Large intestine (tissue), 12 donors: Measurements from ENCODE around the gene ZNF728. TPM values are rescaled to one million over a fixed set of nuclear protein-coding genes. Genes with fewer than 3 reads are reported as not detected.
"Not testable (repeated sequence)": the region's sequence is repeated elsewhere in the genome, so short reads cannot be mapped to it uniquely, and the experiment has no call there.

ENCODE experiments used
- DNase-seq, 2 donors: peaks; one replicate each; pipeline versions ENCODE4 v3.0.0 to v3.0.0-alpha.2; 2013
- H3K27ac ChIP-seq: one replicate; pipeline ENCODE4 v1.5.1; 2013; ENCODE audit warnings: low read length
- H3K27me3 ChIP-seq: 2 replicates; pipeline ENCODE4 v1.6.1; 2013; ENCODE audit warnings: low read length; ENCODE audit not compliant: control insufficient read depth, insufficient read depth
- H3K36me3 ChIP-seq: 2 replicates; pipeline ENCODE4 v1.6.1; 2013; ENCODE audit warnings: low read length; ENCODE audit not compliant: control insufficient read depth, insufficient read depth
- H3K4me1 ChIP-seq: one replicate; pipeline ENCODE4 v1.6.1; 2013; ENCODE audit warnings: low read length; ENCODE audit not compliant: control insufficient read depth, insufficient read depth
- H3K4me3 ChIP-seq: one replicate; pipeline ENCODE4 v1.5.1; 2013; ENCODE audit warnings: low read length
- H3K9me3 ChIP-seq: one replicate; pipeline ENCODE4 v1.6.1; 2013; ENCODE audit warnings: mild to moderate bottlenecking, low read depth, low read length, moderate library complexity; ENCODE audit not compliant: control insufficient read depth
- WGBS: methylation state at CpG from one replicate; pipeline ENCODE4 v1.1.5; 2013; ENCODE audit warnings: low lambda C conversion rate; ENCODE audit not compliant: insufficient coverage; 5-methylcytosine and 5-hydroxymethylcytosine counted together
- long read RNA-seq, 11 donors: transcript quantifications; one replicate each; lab custom pipeline, GENCODE V29; 2026
- polyA plus RNA-seq: library from polyadenylated mRNA; unstranded; fragments of 120-200 nt; gene quantifications from one replicate; pipeline ENCODE4 v1.2.1, GENCODE V29; 2013

Gene ZNF728
- polyA plus RNA-seq, result not detected
- long read RNA-seq, donor 1, result 0 reads
- long read RNA-seq, donor 2, result 0 reads
- long read RNA-seq, donor 3, result 0 reads
- long read RNA-seq, donor 4, result 0 reads
- long read RNA-seq, donor 5, result 0 reads
- long read RNA-seq, donor 6, result 0 reads
- long read RNA-seq, donor 7, result 0 reads
- long read RNA-seq, donor 8, result 0 reads
- long read RNA-seq, donor 9, result 0 reads
- long read RNA-seq, donor 10, result 0 reads
- long read RNA-seq, donor 11, result 0 reads

- no peaks in the 10 kb centered on the region for H3K36me3 ChIP-seq
- no peaks in the 10 kb centered on the region for H3K4me1 ChIP-seq
- DNase-seq, result no peak
- no peak within 1 kb of the TSS for H3K4me3 ChIP-seq
- WGBS, result no CpG with 5 or more reads among the region's 46 CpGs
- H3K27me3 ChIP-seq, result no peaks in the 10 kb centered on the region
- peaks cover 2% of the 10 kb centered on the region for H3K9me3 ChIP-seq
- H3K27ac ChIP-seq, result no peak within 1 kb of the TSS
Observed at GRCh38 chr19:23002690-23003422, at the start of gene ZNF728. ZNF728 (minus strand) TSS chr19:23003176; CDS start chr19:23003030, 146 bp downstream.

- no peak for DNase-seq
- Histone ChIP-seq H3K27me3 (no peaks in the 10 kb centered on the region), H3K4me3 (no peak overlapping the region), H3K9me3 (no peaks in the 10 kb centered on the region), H3K36me3 (no peaks in the 10 kb centered on the region), H3K4me1 (no peaks in the 10 kb centered on the region), H3K27ac (no peak overlapping the region)
- no CpG with 5 or more reads among the region's 1 CpG for WGBS
Observed at GRCh38 chr19:23052349-23052748, 49.4 kb upstream of the ZNF728 start.

- Histone ChIP-seq H3K36me3 (no peaks in the 10 kb centered on the region), H3K27ac (no peak overlapping the region), H3K4me1 (no peaks in the 10 kb centered on the region), H3K4me3 (no peak overlapping the region), H3K27me3 (no peaks in the 10 kb centered on the region), H3K9me3 (no peaks in the 10 kb centered on the region)
- DNase-seq, result no peak
- no CpG with 5 or more reads among the region's 4 CpGs for WGBS
Observed at GRCh38 chr19:23049256-23049655, 46.3 kb upstream of the ZNF728 start.

GRCh38 chr19:23046743-23047142, 43.8 kb upstream of the ZNF728 start:
- DNase-seq, result no peak
- H3K27me3 ChIP-seq, result no peaks in the 10 kb centered on the region
- H3K27ac ChIP-seq, result no peak overlapping the region
- H3K36me3 ChIP-seq, result no peaks in the 10 kb centered on the region
- H3K4me3 ChIP-seq, result no peak overlapping the region
- H3K9me3 ChIP-seq, result no peaks in the 10 kb centered on the region
- WGBS, result no CpG with 5 or more reads among the region's 6 CpGs
- H3K4me1 ChIP-seq, result no peaks in the 10 kb centered on the region

GRCh38 chr19:23033721-23034120, 30.7 kb upstream of the ZNF728 start:
- no CpG with 5 or more reads among the region's 2 CpGs for WGBS
- Histone ChIP-seq H3K27me3 (no peaks in the 10 kb centered on the region), H3K4me1 (no peaks in the 10 kb centered on the region), H3K36me3 (no peaks in the 10 kb centered on the region), H3K9me3 (no peaks in the 10 kb centered on the region), H3K4me3 (no peak overlapping the region), H3K27ac (no peak overlapping the region)
- DNase-seq, result no peak

GRCh38 chr19:23015660-23016059, 12.7 kb upstream of the ZNF728 start:
- no peak for DNase-seq
- no peaks in the 10 kb centered on the region for H3K4me1 ChIP-seq
- no peaks in the 10 kb centered on the region for H3K36me3 ChIP-seq
- no peak overlapping the region for H3K27ac ChIP-seq
- H3K27me3 ChIP-seq, result no peaks in the 10 kb centered on the region
- H3K9me3 ChIP-seq, result no peaks in the 10 kb centered on the region
- H3K4me3 ChIP-seq, result no peak overlapping the region

- not testable (repeated sequence) for H3K27ac ChIP-seq, H3K9me3 ChIP-seq, H3K4me3 ChIP-seq, H3K4me1 ChIP-seq, DNase-seq, H3K36me3 ChIP-seq, H3K27me3 ChIP-seq
- WGBS, result 100% methylated on average over 1 of the region's 1 CpG
Observed at GRCh38 chr19:22994957-22995356, 8.0 kb downstream of the ZNF728 start.

GRCh38 chr19:22976248-22976647, 26.7 kb downstream of the ZNF728 start:
- Histone ChIP-seq H3K27me3 (no peaks in the 10 kb centered on the region), H3K9me3 (peaks cover 5% of the 10 kb centered on the region), H3K4me3 (no peak overlapping the region), H3K4me1 (no peaks in the 10 kb centered on the region), H3K27ac (no peak overlapping the region), H3K36me3 (no peaks in the 10 kb centered on the region)
- no CpG with 5 or more reads among the region's 2 CpGs for WGBS
- no peak for DNase-seq

- DNase-seq, H3K27me3 ChIP-seq, H3K4me3 ChIP-seq, H3K9me3 ChIP-seq, H3K36me3 ChIP-seq, H3K4me1 ChIP-seq, H3K27ac ChIP-seq: not testable (repeated sequence)
- 100% methylated on average over 1 of the region's 1 CpG for WGBS
Observed at GRCh38 chr19:22975546-22976136, 27.3 kb downstream of the ZNF728 start.

GRCh38 chr19:22945560-22945959, 57.4 kb downstream of the ZNF728 start:
- no peak overlapping the region for H3K27ac ChIP-seq
- H3K4me1 ChIP-seq, result no peaks in the 10 kb centered on the region
- no peak overlapping the region for H3K4me3 ChIP-seq
- no peaks in the 10 kb centered on the region for H3K27me3 ChIP-seq
- no peaks in the 10 kb centered on the region for H3K36me3 ChIP-seq
- no CpG with 5 or more reads among the region's 5 CpGs for WGBS
- no peaks in the 10 kb centered on the region for H3K9me3 ChIP-seq
- DNase-seq, result no peak
